ENCODE results near the gene ANKS1A.
"Not testable (repeated sequence)": the region's sequence is repeated elsewhere in the genome, so short reads cannot be mapped to it uniquely, and the experiment has no call there.

ANKS1A gene, protein sequence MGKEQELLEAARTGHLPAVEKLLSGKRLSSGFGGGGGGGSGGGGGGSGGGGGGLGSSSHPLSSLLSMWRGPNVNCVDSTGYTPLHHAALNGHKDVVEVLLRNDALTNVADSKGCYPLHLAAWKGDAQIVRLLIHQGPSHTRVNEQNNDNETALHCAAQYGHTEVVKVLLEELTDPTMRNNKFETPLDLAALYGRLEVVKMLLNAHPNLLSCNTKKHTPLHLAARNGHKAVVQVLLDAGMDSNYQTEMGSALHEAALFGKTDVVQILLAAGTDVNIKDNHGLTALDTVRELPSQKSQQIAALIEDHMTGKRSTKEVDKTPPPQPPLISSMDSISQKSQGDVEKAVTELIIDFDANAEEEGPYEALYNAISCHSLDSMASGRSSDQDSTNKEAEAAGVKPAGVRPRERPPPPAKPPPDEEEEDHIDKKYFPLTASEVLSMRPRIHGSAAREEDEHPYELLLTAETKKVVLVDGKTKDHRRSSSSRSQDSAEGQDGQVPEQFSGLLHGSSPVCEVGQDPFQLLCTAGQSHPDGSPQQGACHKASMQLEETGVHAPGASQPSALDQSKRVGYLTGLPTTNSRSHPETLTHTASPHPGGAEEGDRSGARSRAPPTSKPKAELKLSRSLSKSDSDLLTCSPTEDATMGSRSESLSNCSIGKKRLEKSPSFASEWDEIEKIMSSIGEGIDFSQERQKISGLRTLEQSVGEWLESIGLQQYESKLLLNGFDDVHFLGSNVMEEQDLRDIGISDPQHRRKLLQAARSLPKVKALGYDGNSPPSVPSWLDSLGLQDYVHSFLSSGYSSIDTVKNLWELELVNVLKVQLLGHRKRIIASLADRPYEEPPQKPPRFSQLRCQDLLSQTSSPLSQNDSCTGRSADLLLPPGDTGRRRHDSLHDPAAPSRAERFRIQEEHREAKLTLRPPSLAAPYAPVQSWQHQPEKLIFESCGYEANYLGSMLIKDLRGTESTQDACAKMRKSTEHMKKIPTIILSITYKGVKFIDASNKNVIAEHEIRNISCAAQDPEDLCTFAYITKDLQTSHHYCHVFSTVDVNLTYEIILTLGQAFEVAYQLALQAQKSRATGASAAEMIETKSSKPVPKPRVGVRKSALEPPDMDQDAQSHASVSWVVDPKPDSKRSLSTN

DNA sequence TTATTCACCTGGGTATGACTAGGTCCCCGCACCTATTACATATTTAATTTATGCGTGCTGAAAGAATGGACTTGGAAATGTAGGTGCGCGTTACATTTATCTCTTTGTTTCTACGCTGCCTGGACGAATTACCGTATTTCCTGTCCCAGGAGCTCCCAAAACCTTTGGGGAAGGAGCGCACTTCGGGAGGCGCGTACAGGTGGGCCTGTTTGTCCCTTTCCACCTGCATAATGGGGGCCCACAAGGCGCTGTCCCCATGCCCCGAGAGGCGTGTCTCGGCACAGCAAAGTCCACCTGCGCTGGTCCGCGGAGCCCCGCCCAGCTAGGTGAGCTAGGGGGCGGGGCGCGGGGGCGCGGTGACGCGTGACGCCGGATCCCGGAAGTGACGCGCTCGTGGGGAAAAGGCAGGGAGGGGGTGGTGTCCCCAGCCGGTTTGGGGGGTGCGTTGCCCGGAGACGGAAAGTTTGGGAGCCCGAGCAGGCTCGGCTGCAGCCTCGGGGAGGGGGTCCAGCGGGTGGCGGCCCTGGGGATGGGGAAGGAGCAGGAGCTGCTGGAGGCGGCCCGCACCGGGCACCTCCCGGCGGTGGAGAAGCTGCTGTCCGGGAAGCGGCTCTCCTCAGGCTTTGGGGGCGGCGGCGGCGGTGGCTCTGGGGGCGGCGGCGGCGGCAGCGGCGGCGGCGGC lies at the start of gene ANKS1A:
TSS of gene ANKS1A (plus strand) at position 382 of the 682 bp plus-strand sequence. CDS start at position 530, 148 bp downstream.
- peak; percentile 35 for DNase-seq

GRCh38 chr6:34839666-34840352 lies 49.2 kb upstream of the ANKS1A start:
- DNase-seq: no peak

GRCh38 chr6:34849066-34849465 lies 40.0 kb upstream of the ANKS1A start:
- DNase-seq: not testable (repeated sequence)

GRCh38 chr6:34851361-34851760 lies 37.7 kb upstream of the ANKS1A start:
- no peak for DNase-seq

- no peak for DNase-seq
Measured at GRCh38 chr6:34852406-34853085, 36.5 kb upstream of the ANKS1A start.

GRCh38 chr6:34855463-34855862 lies 33.6 kb upstream of the ANKS1A start:
- no peak for DNase-seq

GRCh38 chr6:34858681-34859080 lies 30.4 kb upstream of the ANKS1A start:
- DNase-seq: no peak

- DNase-seq: no peak
Measured at GRCh38 chr6:34859951-34860350, 29.1 kb upstream of the ANKS1A start.

GRCh38 chr6:34860776-34861175 lies 28.3 kb upstream of the ANKS1A start:
- DNase-seq: no peak

DNA sequence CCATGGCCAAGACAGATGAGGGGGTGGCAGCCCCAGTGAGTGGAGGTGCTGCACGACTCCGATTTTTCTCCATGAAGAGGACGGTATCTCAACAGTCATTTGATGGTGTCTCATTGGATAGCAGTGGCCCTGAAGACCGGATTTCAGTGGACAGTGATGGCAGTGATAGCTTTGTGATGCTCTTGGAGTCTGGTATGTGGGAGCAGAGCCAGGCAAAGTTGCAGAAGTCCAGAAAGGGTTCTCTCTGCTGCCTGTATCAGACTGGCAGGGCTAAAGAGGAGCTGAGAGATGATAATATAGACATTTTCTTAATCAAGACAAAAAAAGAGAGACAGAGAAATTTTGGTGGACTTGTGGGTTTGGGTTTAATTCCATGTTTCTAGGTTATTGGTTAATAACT lies 25.0 kb upstream of the ANKS1A start:
- no peak for DNase-seq

GRCh38 chr6:34865107-34865506 lies 23.9 kb upstream of the ANKS1A start:
- no peak for DNase-seq

DNA sequence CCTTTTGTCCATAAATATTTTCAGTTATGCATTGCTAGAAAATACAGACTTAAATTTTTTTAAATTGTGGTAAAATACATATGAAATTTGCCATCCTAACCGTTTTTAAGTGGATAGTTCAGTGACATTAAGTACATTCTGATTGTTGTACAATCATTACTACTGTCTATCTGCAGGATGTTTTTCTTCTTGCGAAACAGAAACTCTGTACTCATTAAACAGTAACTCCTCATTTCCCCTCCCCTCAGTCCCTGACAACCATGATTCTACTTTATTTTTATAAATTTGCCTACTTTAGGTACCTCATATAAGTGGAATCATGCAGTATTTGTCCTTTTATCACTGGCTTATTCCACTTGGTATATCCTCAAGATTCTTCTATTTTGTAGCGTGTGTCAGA lies 22.5 kb upstream of the ANKS1A start:
- no peak for DNase-seq

DNA sequence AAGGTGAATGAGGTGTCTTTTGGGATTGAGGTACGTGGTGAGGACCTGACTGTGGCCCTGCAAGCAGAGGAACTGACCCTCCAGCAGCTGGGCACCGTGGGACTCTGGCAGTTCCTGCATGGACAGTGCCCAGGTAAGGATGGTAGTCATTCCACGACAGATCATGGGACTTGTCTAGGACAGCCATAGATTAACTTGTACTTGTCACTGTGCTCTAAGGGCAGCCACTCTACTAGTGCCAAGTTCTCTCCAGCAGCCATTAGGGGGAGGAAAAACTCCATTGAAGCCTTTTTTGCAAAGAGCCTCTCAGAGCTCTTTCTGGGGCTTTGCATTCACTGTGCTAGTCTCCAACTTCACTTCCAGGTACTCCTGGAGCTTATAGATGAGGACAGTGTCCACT lies 21.6 kb upstream of the ANKS1A start:
- DNase-seq: no peak

- DNase-seq: no peak
Measured at GRCh38 chr6:34871853-34872252, 17.2 kb upstream of the ANKS1A start.

GRCh38 chr6:34872332-34872731 lies 16.7 kb upstream of the ANKS1A start:
- no peak for DNase-seq

- DNase-seq: no peak
Measured at GRCh38 chr6:34875292-34876213, 13.5 kb upstream of the ANKS1A start.

DNA sequence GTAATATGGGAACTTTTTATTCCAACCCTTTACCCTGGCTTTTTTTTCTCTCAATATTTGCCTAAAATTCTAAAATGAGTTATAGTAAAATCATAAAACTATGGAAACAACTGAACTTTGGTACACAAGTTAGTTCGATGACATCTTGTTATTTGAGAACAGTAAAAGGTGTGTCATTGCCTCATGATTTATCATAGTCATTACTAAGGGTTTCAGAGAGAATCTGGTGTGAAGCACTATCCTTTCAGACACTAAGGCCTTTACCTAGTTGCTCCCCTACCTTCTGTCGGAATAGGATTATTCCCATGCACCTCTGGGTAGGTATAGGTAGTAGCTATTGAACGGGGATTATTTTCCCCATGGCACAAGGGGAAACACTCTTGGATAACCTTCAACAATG lies 12.6 kb upstream of the ANKS1A start:
- DNase-seq: no peak

- DNase-seq: no peak
Measured at GRCh38 chr6:34877259-34877658, 11.8 kb upstream of the ANKS1A start.

DNA sequence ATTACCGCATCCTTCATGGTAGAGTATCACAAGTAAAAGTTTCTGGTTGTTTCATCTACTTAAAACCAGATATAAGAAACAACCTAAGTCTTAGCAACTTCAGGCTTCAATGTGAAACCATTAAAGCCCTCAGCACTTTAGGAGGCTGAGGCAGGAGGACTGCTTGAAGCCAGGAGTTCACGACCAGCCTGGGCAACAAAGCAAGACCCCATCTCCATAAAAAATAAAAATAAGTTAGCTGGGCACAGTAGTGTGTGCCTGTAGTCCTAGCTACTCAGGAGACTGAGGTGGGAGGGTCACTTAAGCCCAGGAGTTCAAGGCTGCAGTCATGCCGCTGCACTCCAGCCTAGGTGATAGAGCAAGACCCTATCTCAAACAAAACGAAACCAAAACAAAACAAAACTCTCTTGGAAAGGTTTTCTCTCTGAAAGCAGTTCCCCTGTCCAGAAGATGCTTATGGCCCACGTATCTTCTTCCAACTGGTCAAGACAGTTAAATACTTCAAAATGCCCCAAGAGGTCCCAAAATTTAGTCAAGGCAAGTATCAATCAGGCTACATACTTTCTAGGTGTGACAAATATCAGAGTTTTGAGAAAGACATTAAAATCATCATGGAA lies 11.1 kb upstream of the ANKS1A start:
- no peak for DNase-seq

DNA sequence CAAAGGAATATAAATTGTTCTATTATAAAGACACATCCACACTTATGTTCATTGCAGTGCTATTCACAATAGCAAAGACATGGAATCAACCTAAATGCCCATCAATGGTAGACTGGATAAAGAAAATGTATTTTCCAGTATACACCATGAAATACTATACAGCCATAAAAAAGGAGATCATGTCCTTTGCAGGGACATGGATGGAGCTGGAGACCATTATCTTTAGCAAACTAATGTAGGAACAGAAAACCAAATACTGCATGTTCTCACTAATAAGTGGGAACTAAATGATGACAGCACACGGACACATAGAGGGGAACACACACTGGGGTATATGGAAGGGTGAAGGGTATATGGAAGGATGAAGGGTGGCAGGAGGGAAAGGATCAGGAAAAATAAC lies 5.0 kb upstream of the ANKS1A start:
- not testable (repeated sequence) for DNase-seq

Data from NCI-H2107 (cell line).